Keratinocyte (primary cell): ENCODE results near the gene PEAR1. TPM values are rescaled to one million over a fixed set of nuclear protein-coding genes. Genes with fewer than 3 reads are reported as not detected.

Source experiments
- DNase-seq: peaks from one replicate; pipeline ENCODE4 v3.0.0-alpha.2; 2011; ENCODE audit warnings: low read depth, missing footprints, low spot score
- FAIRE-seq: peaks from 2 replicates; lab custom pipeline; 2011; peaks lifted over from hg19 to GRCh38; lab: Jason Lieb, UNC
- H2AFZ ChIP-seq: 2 replicates; pipeline ENCODE4 v1.6.0; 2012; ENCODE audit warnings: low read length, control low read depth, inconsistent platforms; ENCODE audit not compliant: control insufficient read depth
- H3K27ac ChIP-seq: 2 replicates; pipeline ENCODE4 v1.5.1; 2011; ENCODE audit warnings: low read length; ENCODE audit not compliant: control insufficient read depth, insufficient read depth
- H3K27me3 ChIP-seq: 3 replicates; pipeline ENCODE4 v1.6.0; 2011; ENCODE audit warnings: low read length; ENCODE audit not compliant: control insufficient read depth, insufficient read depth; ENCODE audit errors: extremely low read depth
- H3K36me3 ChIP-seq, 2 experiments: 2 replicates in 1 of 2; 3 replicates in 1 of 2; pipeline ENCODE4 v1.5.1; 2011; ENCODE audit warnings: low read length in 2 of 2, mild to moderate bottlenecking in 1 of 2; ENCODE audit not compliant: control insufficient read depth in 2 of 2, insufficient read depth in 2 of 2; ENCODE audit errors: extremely low read depth in 1 of 2
- H3K4me1 ChIP-seq: 3 replicates; pipeline ENCODE4 v1.5.1; 2011; ENCODE audit warnings: low read length; ENCODE audit not compliant: control insufficient read depth, insufficient read depth; ENCODE audit errors: extremely low read depth
- H3K4me2 ChIP-seq: 3 replicates; pipeline ENCODE4 v1.6.0; 2011; ENCODE audit warnings: low read depth, low read length; ENCODE audit not compliant: control insufficient read depth, insufficient read depth; ENCODE audit errors: extremely low read depth
- H3K4me3 ChIP-seq, 3 experiments: fragments of 200-600 bp in 1 of 3; sonication (generic) in 1 of 3; 2 replicates in 2 of 3; 3 replicates in 1 of 3; pipeline ENCODE4 v1.5.1; 2011 to 2016; ENCODE audit warnings: low read length in 3 of 3, mild to moderate bottlenecking in 3 of 3, control low read depth in 2 of 3, inconsistent platforms in 1 of 3, low read depth in 1 of 3, mixed read lengths in 1 of 3, mixed run types in 1 of 3, moderate library complexity in 1 of 3; ENCODE audit not compliant: control insufficient read depth in 2 of 3, insufficient read depth in 2 of 3; ENCODE audit errors: extremely low read depth in 1 of 3
- H3K79me2 ChIP-seq: 2 replicates; pipeline ENCODE4 v1.6.0; 2012; ENCODE audit warnings: low read length; ENCODE audit not compliant: control insufficient read depth, insufficient read depth
- H3K9ac ChIP-seq: 3 replicates; pipeline ENCODE4 v1.6.0; 2011; ENCODE audit warnings: low read length; ENCODE audit not compliant: control insufficient read depth, insufficient read depth; ENCODE audit errors: extremely low read depth
- H3K9me1 ChIP-seq: 3 replicates; pipeline ENCODE4 v1.6.0; 2011; ENCODE audit warnings: low read length; ENCODE audit not compliant: control insufficient read depth, insufficient read depth; ENCODE audit errors: extremely low read depth
- H3K9me3 ChIP-seq: 2 replicates; pipeline ENCODE4 v1.5.1; 2012; ENCODE audit warnings: low read depth, low read length; ENCODE audit not compliant: control insufficient read depth
- H4K20me1 ChIP-seq: 3 replicates; pipeline ENCODE4 v1.6.0; 2011; ENCODE audit warnings: low read length; ENCODE audit not compliant: control insufficient read depth, insufficient read depth; ENCODE audit errors: extremely low read depth
- CTCF ChIP-seq, 3 experiments: IDR thresholded peaks in 1 of 3; conservative IDR thresholded peaks in 1 of 3; optimal IDR thresholded peaks in 1 of 3; 2 replicates in 2 of 3; 3 replicates in 1 of 3; pipeline versions ENCODE3 to v1.5.1; 2011; ENCODE audit warnings: low read length in 3 of 3, mild to moderate bottlenecking in 3 of 3, moderate library complexity in 2 of 3, control low read depth in 1 of 3, inconsistent platforms in 1 of 3; ENCODE audit not compliant: insufficient read depth in 2 of 3; ENCODE audit errors: extremely low read depth in 1 of 3
- EZH2 ChIP-seq: IDR thresholded peaks from one replicate; pipeline ENCODE4 v1.6.1; 2012; ENCODE audit warnings: inconsistent platforms, mild to moderate bottlenecking, low read length, moderate library complexity
- dilution Hi-C: fragments of 300-500 bp; cut with MboI; formaldehyde crosslinking; loops from one replicate; pipeline ENCODE4 v1.7.0; 2020; ENCODE audit warnings: low sequenced_read_pairs; ENCODE audit not compliant: extremely low pct_ligation_motif_present
- polyA plus RNA-seq, 5 experiments: library from polyadenylated mRNA; depleted of rRNA in 3 of 5; stranded (reverse) in 3 of 5; stranded (forward) in 1 of 5; unstranded in 1 of 5; fragments of >200 nt; gene quantifications; 1 replicate in 1 of 5; 2 replicates in 3 of 5; 3 replicates in 1 of 5; pipeline versions ENCODE4 v1.2.1 to v1.2.3, GENCODE V29; 2011 to 2012; ENCODE audit warnings: missing spikeins in 2 of 5, low read depth in 1 of 5, low replicate concordance in 1 of 5
- small RNA-seq, 3 experiments: library from RNA; depleted of rRNA; stranded (forward); fragments of <200 nt; gene quantifications; one replicate each; pipeline ENCODE3, GENCODE V24; 2012; ENCODE audit warnings: low read depth in 3 of 3, low replicate concordance in 1 of 3; ENCODE audit not compliant: insufficient read length in 3 of 3

PEAR1 gene
- polyA plus RNA-seq, 1 donor (not counting 4 experiments of a cell fraction or from before 2014, with no cell fraction given) = 4.2 TPM

GRCh38 chr1:156963621-156964020 lies 70.1 kb downstream of the PEAR1 start:
- no peaks in the 10 kb centered on the region for H4K20me1 ChIP-seq
- no peaks in the 10 kb centered on the region for H3K4me1 ChIP-seq
- H3K4me2 ChIP-seq = no peak overlapping the region
- no peak for DNase-seq
- H3K27ac ChIP-seq = no peak overlapping the region
- no peak overlapping the region for H2AFZ ChIP-seq
- no peaks in the 10 kb centered on the region for H3K9me3 ChIP-seq
- peaks cover 13 to 14% of the 10 kb centered on the region in 2 experiments for H3K36me3 ChIP-seq
- no peaks in the 10 kb centered on the region for H3K79me2 ChIP-seq
- H3K27me3 ChIP-seq = no peaks in the 10 kb centered on the region
- dilution Hi-C loops = no loop called here
- no peak overlapping the region for H3K9ac ChIP-seq
- H3K9me1 ChIP-seq = no peaks in the 10 kb centered on the region
- H3K4me3 ChIP-seq = no peak overlapping the region
- FAIRE-seq = no peak
- TF ChIP-seq EZH2 (no peak), CTCF (optimal IDR thresholded peaks at IDR 0.05 in 1 of 3, IDR thresholded peaks at IDR 0.05 in 1 of 3, conservative IDR thresholded peaks at IDR 0.05 in 1 of 3; ENCODE audit: extremely low read depth in 1 of 3, insufficient read depth in 2 of 3, low read length in 3 of 3) (no peak)

- H3K27me3 ChIP-seq = no peaks in the 10 kb centered on the region
- H3K9ac ChIP-seq = no peak overlapping the region
- FAIRE-seq = no peak
- H3K27ac ChIP-seq = no peak overlapping the region
- no peaks in the 10 kb centered on the region for H3K9me3 ChIP-seq
- no peaks in the 10 kb centered on the region for H3K4me1 ChIP-seq
- no peaks in the 10 kb centered on the region for H4K20me1 ChIP-seq
- TF ChIP-seq CTCF (optimal IDR thresholded peaks at IDR 0.05 in 1 of 3, IDR thresholded peaks at IDR 0.05 in 1 of 3, conservative IDR thresholded peaks at IDR 0.05 in 1 of 3; ENCODE audit: extremely low read depth in 1 of 3, insufficient read depth in 2 of 3, low read length in 3 of 3) = no peak
- no peak for TF ChIP-seq EZH2
- H2AFZ ChIP-seq = no peak overlapping the region
- no peaks in the 10 kb centered on the region for H3K79me2 ChIP-seq
- DNase-seq = no peak
- dilution Hi-C loops = no loop called here
- H3K36me3 ChIP-seq = peaks cover 11 to 14% of the 10 kb centered on the region in 2 experiments
- no peaks in the 10 kb centered on the region for H3K9me1 ChIP-seq
- no peak overlapping the region for H3K4me2 ChIP-seq
- H3K4me3 ChIP-seq = no peak overlapping the region
These were observed 70.9 kb downstream of the PEAR1 start for GRCh38 chr1:156964441-156964840.

Small RNAs within 50 kb of the gene (small RNA-seq; reads per million reads assigned to genes)
- 0 reads per million in 3 experiments for gene MIR765

Other genes starting within 250 kb of the PEAR1 start
- 0.01 TPM in 2 of 3 replicates, not detected in the other for gene NES, start 216.3 kb upstream of the PEAR1 start, polyA plus RNA-seq
- 6.5 to 12.7 TPM (median 8.4 TPM) in 3 replicates for gene CRABP2, start 188.1 kb upstream of the PEAR1 start, polyA plus RNA-seq
- gene METTL25B, start 165.2 kb upstream of the PEAR1 start, polyA plus RNA-seq = 6.0 to 10.7 TPM (median 6.3 TPM) in 3 replicates
- gene ISG20L2, start 165.0 kb upstream of the PEAR1 start, polyA plus RNA-seq = 48.1 to 56.6 TPM (median 48.6 TPM) in 3 replicates
- 111 to 157 TPM (median 122 TPM) in 3 replicates for gene MRPL24, start 152.6 kb upstream of the PEAR1 start, polyA plus RNA-seq
- 172 to 240 TPM (median 196 TPM) in 3 replicates for gene HDGF, start 142.0 kb upstream of the PEAR1 start, polyA plus RNA-seq
- gene PRCC, start 126.2 kb upstream of the PEAR1 start, polyA plus RNA-seq = 29.9 to 70.7 TPM (median 40.4 TPM) in 3 replicates
- gene SH2D2A, start 76.9 kb upstream of the PEAR1 start, polyA plus RNA-seq = 1.9 to 4.5 TPM (median 2.5 TPM) in 3 replicates
- gene INSRR, start 34.6 kb upstream of the PEAR1 start, polyA plus RNA-seq = not detected in 3 replicates
- 0.03 to 0.06 TPM (median 0.05 TPM) in 3 replicates for gene NTRK1, start 32.9 kb upstream of the PEAR1 start, polyA plus RNA-seq
- gene LRRC71, start 26.9 kb downstream of the PEAR1 start, polyA plus RNA-seq = not detected in 3 replicates
- 7.8 to 13.0 TPM (median 8.0 TPM) in 3 replicates for gene ARHGEF11, start 152.0 kb downstream of the PEAR1 start, polyA plus RNA-seq
- not detected in 3 replicates for gene ETV3L, start 206.1 kb downstream of the PEAR1 start, polyA plus RNA-seq
- 16.7 to 22.3 TPM (median 21.2 TPM) in 3 replicates for gene ETV3, start 244.7 kb downstream of the PEAR1 start, polyA plus RNA-seq